GM12872 (cell line): Measurements from ENCODE around the gene ATG4D.

Experiments used
- TF ChIP-seq, protein P1 (sequence below): IDR thresholded peaks from 3 replicates; pipeline ENCODE4 v1.5.1; 2011; ENCODE audit warnings: low read depth, mild to moderate bottlenecking, low read length, moderate library complexity; ENCODE audit not compliant: insufficient read depth

The ATG4D gene

DNA sequence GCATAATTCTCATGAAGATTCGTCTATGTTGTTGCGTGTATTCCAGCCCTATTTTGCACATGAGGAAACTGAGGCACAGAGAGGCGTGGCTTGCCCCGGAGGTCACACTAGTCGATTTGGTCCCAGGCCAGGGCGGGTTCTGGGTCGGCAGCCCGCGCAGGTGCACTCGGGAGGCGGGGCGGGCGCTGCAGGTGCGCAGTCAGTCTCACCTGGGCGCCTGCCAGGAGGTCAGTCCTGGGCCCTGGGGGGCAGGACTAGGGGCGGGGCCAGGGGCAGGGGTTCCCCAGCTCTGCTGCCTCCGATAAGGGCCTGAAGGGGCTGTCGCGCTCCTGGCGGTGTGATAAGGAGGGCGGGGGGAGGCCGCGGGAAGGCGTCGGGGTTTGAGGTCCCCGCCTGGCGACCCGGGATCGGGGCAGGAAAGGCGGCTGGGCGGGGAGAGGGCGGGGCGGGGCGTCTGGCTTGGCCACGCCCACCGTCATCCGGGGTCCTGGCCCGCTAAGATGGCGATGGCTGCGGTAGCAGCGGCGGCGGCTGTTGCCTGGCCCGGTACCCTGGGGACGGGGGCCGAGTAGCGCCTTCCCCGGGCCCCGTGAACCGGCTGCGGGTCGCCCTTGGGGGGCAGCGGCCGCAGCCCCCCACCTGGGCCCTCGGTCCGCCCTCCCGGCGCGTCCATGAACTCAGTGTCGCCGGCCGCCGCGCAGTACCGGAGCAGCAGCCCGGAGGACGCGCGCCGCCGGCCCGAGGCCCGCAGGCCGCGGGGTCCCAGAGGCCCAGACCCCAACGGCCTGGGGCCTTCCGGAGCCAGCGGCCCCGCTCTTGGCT lies at the start of gene ATG4D:
Gene ATG4D (plus strand): TSS at position 485 of the 822 bp plus-strand sequence. CDS start 187 bp downstream, at position 672.
- TF ChIP-seq, protein P1, sequence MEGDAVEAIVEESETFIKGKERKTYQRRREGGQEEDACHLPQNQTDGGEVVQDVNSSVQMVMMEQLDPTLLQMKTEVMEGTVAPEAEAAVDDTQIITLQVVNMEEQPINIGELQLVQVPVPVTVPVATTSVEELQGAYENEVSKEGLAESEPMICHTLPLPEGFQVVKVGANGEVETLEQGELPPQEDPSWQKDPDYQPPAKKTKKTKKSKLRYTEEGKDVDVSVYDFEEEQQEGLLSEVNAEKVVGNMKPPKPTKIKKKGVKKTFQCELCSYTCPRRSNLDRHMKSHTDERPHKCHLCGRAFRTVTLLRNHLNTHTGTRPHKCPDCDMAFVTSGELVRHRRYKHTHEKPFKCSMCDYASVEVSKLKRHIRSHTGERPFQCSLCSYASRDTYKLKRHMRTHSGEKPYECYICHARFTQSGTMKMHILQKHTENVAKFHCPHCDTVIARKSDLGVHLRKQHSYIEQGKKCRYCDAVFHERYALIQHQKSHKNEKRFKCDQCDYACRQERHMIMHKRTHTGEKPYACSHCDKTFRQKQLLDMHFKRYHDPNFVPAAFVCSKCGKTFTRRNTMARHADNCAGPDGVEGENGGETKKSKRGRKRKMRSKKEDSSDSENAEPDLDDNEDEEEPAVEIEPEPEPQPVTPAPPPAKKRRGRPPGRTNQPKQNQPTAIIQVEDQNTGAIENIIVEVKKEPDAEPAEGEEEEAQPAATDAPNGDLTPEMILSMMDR, result no peak

GRCh38 chr19:10497371-10497770 lies 46.3 kb upstream of the ATG4D start:
- TF ChIP-seq, protein P1, result no peak

DNA sequence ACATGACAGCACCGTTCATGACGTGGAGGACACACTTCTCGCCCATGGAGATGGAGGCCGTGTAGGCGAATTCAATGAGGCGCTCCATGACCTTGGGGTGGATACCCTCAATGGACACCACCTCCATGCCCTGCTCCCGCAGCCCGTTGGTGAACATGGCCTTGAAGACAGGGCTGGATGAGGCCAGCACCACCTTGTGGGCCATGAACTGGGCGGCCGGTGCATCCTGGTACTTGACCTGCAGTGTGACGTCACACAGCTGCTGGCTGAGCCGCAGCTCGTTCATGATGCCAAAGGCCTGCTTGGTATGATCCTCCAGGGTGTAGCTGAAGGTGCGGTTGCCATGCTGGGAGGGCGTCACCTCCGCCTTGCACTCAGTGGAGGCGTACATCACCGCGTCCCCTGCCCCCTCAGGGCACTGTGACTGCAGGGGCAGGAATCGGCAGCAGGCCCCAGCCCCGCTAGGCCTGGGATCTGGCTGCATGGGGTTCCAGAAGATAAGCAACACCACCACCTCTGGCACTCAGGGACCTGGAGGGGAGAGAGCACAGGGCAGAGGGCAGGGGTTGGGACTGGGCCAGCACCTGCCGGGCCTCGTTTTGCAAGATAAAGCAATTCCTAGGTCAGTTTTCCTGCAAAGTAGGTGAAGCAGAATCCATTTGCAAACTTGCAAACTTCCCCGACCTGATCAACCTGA lies 44.0 kb upstream of the ATG4D start:
- TF ChIP-seq, protein P1, result no peak

DNA sequence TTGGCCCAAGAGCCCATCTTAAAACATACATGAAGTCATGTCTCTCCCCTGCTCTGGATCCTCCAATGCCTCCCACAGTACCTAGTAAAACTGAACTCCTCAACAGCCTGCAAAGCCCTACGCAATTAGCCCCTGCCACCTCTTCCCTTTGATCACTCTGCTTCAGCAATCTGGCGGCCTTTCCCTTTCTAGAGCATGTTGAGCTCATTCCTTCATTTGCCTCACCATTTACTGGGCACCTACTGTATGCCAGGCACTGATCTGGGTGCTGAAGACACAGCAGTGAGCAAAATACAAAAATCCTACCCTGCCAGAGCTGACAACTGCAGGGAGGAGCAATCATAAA lies 43.5 kb upstream of the ATG4D start:
- TF ChIP-seq, protein P1, result no peak

DNA sequence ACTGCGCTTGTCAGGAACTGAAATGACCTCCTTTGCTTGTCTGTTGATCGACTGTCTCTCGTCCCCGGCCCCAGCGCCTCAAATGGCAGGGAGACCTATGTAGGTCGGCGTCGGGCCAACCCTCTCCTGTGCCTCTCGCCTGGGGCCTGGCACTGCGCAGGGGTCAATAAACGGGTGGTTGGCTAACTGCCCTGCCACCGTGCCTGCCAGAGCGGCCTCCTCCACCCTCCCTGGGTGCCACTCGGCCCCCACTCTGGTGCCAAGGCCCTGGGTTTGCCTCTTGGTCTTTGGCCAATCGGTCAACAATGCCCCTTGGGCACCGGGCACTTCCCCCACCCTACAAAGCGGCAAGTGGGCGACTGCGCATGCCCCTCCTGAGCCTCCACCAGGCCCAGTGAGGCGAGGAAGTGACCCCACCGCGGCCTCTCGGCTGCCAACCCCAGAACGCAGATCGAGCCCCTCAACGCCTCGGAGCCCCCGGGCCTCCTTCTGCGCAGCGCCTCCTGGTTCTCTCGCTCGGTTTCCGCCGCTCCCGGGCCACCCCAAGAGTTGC lies 41.7 kb upstream of the ATG4D start:
- TF ChIP-seq, protein P1, result no peak

DNA sequence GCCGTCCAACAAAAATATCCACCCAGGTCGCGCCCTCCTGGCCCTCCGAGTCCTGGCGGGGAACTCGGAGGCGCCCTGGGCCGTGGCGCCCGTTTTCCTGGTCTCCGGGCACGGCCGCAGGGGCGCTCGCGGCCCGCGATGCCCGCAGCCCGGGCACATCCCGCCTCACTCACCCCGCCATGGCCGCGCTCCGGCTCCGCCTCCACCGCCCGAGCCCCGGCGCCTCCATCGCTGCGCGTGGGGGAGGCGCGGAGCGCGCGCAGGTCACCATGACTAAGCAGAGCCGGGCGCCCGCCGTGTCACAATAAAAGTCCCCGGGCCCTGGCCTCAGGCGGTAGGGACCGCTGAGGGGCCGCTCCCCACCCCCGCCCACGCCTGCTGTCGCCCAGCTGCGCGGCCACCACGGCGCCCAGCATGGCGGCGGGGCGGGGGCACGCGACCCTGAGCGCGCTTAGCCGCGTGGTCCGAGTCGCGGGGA lies 41.1 kb upstream of the ATG4D start:
- TF ChIP-seq, protein P1, result no peak
